ENCODE data around the gene APEX1. TPM values are rescaled to one million over a fixed set of nuclear protein-coding genes. Genes with fewer than 3 reads are reported as not detected.

Gene APEX1
- total RNA-seq, 3 donors from 2014 or later = 129 to 165 (median 150) TPM

DNA sequence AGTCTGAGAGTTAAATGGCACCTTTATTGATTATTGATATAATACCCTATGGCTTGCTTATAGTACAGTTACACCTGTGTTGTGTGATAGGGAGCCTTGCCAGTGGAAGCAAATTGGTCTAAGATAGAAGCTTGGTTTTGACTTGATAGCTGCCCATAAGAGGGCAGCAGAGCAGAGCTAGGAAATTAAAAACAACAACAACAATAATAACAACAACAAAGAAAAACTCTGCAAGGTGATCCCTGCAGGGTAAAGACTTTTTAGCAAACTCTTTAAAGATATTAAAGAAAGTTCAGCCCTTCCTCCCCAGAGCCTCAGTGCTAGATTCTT lies 32.3 kb downstream of the APEX1 start:
- H3K4me1 ChIP-seq = no peaks in the 10 kb centered on the region
- intact Hi-C loops (cut with DNase I; ENCODE audit: low total_unique reads) = no loop called here
- H3K4me3 ChIP-seq = no peak overlapping the region
- DNase-seq (ENCODE audit: low spot score in 2 of 2) = no peak
- H3K27ac ChIP-seq = no peak overlapping the region
- no peaks in the 10 kb centered on the region for H3K27me3 ChIP-seq
- H3K9me3 ChIP-seq = no peaks in the 10 kb centered on the region
- H3K36me3 ChIP-seq = no peaks in the 10 kb centered on the region
- no peak for TF ChIP-seq POLR2AphosphoS5 (IDR thresholded peaks at IDR 0.05)

- Histone ChIP-seq H3K36me3 (no peaks in the 10 kb centered on the region), H3K27ac (no peak overlapping the region), H3K4me1 (no peaks in the 10 kb centered on the region), H3K4me3 (no peak overlapping the region), H3K9me3 (no peaks in the 10 kb centered on the region), H3K27me3 (no peaks in the 10 kb centered on the region)
- DNase-seq (ENCODE audit: low spot score in 2 of 2) = no peak
- TF ChIP-seq POLR2A (IDR thresholded peaks at IDR 0.05) (no peak), POLR2AphosphoS5 (IDR thresholded peaks at IDR 0.05) (no peak)
- TF ChIP-seq, protein P1, sequence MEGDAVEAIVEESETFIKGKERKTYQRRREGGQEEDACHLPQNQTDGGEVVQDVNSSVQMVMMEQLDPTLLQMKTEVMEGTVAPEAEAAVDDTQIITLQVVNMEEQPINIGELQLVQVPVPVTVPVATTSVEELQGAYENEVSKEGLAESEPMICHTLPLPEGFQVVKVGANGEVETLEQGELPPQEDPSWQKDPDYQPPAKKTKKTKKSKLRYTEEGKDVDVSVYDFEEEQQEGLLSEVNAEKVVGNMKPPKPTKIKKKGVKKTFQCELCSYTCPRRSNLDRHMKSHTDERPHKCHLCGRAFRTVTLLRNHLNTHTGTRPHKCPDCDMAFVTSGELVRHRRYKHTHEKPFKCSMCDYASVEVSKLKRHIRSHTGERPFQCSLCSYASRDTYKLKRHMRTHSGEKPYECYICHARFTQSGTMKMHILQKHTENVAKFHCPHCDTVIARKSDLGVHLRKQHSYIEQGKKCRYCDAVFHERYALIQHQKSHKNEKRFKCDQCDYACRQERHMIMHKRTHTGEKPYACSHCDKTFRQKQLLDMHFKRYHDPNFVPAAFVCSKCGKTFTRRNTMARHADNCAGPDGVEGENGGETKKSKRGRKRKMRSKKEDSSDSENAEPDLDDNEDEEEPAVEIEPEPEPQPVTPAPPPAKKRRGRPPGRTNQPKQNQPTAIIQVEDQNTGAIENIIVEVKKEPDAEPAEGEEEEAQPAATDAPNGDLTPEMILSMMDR (IDR thresholded peaks at IDR 0.05) = no peak
- intact Hi-C loops (cut with DNase I; ENCODE audit: low total_unique reads) = no loop called here
These were observed 34.3 kb downstream of the APEX1 start for GRCh38 chr14:20489093-20489994.

DNA sequence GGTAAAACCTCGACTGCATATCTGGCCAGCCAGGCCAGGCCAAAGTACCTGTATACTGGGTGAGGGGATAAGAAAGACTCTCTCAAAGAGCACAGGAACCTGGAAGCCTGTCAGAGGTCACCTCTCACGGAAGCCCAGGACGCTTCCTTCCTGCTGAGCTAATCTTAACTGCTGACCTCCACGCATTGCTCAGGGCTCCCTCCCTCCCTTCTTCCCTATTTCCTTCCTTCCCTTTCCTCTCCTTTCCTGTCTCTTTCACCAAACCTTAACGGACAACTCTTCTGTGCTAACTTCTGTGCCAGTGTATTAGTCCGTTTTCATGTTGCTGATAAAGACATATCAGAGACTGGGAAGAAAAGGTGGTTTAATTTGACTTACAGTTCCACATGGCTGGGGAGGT lies 35.5 kb downstream of the APEX1 start:
- no peaks in the 10 kb centered on the region for H3K27me3 ChIP-seq
- H3K36me3 ChIP-seq = no peaks in the 10 kb centered on the region
- TF ChIP-seq POLR2A (IDR thresholded peaks at IDR 0.05) = no peak
- no peak for TF ChIP-seq POLR2AphosphoS5 (IDR thresholded peaks at IDR 0.05)
- TF ChIP-seq, protein P1 (IDR thresholded peaks at IDR 0.05) = no peak
- intact Hi-C loops (cut with DNase I; ENCODE audit: low total_unique reads) = no loop called here
- H3K9me3 ChIP-seq = no peaks in the 10 kb centered on the region
- H3K4me3 ChIP-seq = no peak overlapping the region
- DNase-seq (ENCODE audit: low spot score in 2 of 2) = no peak
- no peak overlapping the region for H3K27ac ChIP-seq
- no peaks in the 10 kb centered on the region for H3K4me1 ChIP-seq

GRCh38 chr14:20492486-20492885 lies 37.5 kb downstream of the APEX1 start:
- Histone ChIP-seq H3K9me3 (no peaks in the 10 kb centered on the region), H3K4me3 (no peak overlapping the region), H3K27ac (no peak overlapping the region), H3K4me1 (no peaks in the 10 kb centered on the region), H3K27me3 (no peaks in the 10 kb centered on the region), H3K36me3 (no peaks in the 10 kb centered on the region)
- TF ChIP-seq, protein P1 (IDR thresholded peaks at IDR 0.05) = no peak
- no peak for TF ChIP-seq POLR2A (IDR thresholded peaks at IDR 0.05)
- TF ChIP-seq POLR2AphosphoS5 (IDR thresholded peaks at IDR 0.05) = no peak
- intact Hi-C loops (cut with DNase I; ENCODE audit: low total_unique reads) = no loop called here
- no peak for DNase-seq (ENCODE audit: low spot score in 2 of 2)

DNA sequence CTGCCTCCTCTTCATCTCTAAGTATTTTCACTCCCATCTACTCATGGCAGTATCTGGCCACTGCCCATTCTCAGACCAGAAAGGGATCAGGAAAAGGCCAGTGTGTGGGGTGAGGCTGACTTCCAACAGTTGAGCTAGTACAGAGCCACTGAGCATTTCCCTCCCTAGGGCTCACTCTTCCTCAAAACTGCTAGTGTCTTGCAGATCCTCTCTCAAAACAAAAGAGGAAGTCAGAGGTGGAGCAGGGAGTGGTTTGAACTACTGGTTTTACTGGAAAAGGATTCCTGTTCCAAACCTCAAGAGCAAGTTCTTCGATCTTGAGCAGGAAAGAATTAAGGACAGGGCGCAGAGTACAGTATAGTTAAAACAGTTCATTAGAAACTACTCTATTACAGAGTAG lies 38.6 kb downstream of the APEX1 start:
- DNase-seq (ENCODE audit: low spot score in 2 of 2) = no peak
- Histone ChIP-seq H3K36me3 (no peaks in the 10 kb centered on the region), H3K27me3 (no peaks in the 10 kb centered on the region), H3K4me1 (no peaks in the 10 kb centered on the region), H3K4me3 (no peak overlapping the region), H3K9me3 (no peaks in the 10 kb centered on the region), H3K27ac (peak overlapping the region in 1 of 2 donors; percentile 1)
- intact Hi-C loops (cut with DNase I; ENCODE audit: low total_unique reads) = no loop called here
- TF ChIP-seq POLR2AphosphoS5 (IDR thresholded peaks at IDR 0.05) = no peak
- TF ChIP-seq, protein P1 (IDR thresholded peaks at IDR 0.05) = no peak
- TF ChIP-seq POLR2A (IDR thresholded peaks at IDR 0.05) = no peak
